Neural cell (in vitro differentiated cells): ENCODE data around the gene DNAH3.

ENCODE experiments used
- CTCF ChIP-seq: fragments of 450-650 bp; IDR thresholded peaks from 2 replicates; pipeline ENCODE4 v1.5.1; 2014; ENCODE audit warnings: antibody characterized with exemption, mild to moderate bottlenecking, moderate library complexity; ENCODE audit not compliant: poor library complexity, severe bottlenecking
- EP300 ChIP-seq: fragments of 450-650 bp; conservative IDR thresholded peaks from 2 replicates; pipeline ENCODE4 v1.6.1; 2014; ENCODE audit warnings: antibody characterized with exemption, mild to moderate bottlenecking, moderate library complexity; ENCODE audit not compliant: poor library complexity, severe bottlenecking
- EZH2 ChIP-seq: fragments of 200-600, 300-800 bp; shearing (Covaris generic), sonication (generic); IDR thresholded peaks from 2 replicates; pipeline ENCODE4 v1.6.1; 2014; ENCODE audit warnings: antibody characterized with exemption, low read length, borderline replicate concordance, mild to moderate bottlenecking; ENCODE audit not compliant: insufficient read depth, poor library complexity, severe bottlenecking
- MXI1 ChIP-seq: fragments of 450-650 bp; conservative IDR thresholded peaks from 2 replicates; pipeline ENCODE4 v1.6.1; 2014; ENCODE audit warnings: antibody characterized with exemption, mild to moderate bottlenecking; ENCODE audit not compliant: poor library complexity, severe bottlenecking
- POLR2AphosphoS5 ChIP-seq: IDR thresholded peaks from 2 replicates; pipeline ENCODE4 v1.6.1; 2012
- RAD21 ChIP-seq: fragments of 450-650 bp; conservative IDR thresholded peaks from 2 replicates; pipeline ENCODE4 v1.6.1; 2014; ENCODE audit warnings: antibody characterized with exemption, mild to moderate bottlenecking, moderate library complexity
- REST ChIP-seq: IDR thresholded peaks from 2 replicates; pipeline ENCODE4 v1.6.1; 2012; ENCODE audit warnings: borderline replicate concordance
- SMC3 ChIP-seq: fragments of 450-650 bp; conservative IDR thresholded peaks from 2 replicates; pipeline ENCODE4 v1.6.1; 2014; ENCODE audit warnings: antibody characterized with exemption, mild to moderate bottlenecking, moderate library complexity; ENCODE audit not compliant: poor library complexity
- TAF1 ChIP-seq: IDR thresholded peaks from 2 replicates; pipeline ENCODE4 v1.6.1; 2012; ENCODE audit warnings: low read depth

GRCh38 chr16:20954574-20954973 is 196.1 kb downstream of the DNAH3 start:
- no peak for TF ChIP-seq CTCF
- no peak for TF ChIP-seq EZH2
- TF ChIP-seq SMC3, result no peak
- TF ChIP-seq TAF1, result no peak
- TF ChIP-seq POLR2AphosphoS5, result no peak
- TF ChIP-seq MXI1, result no peak
- no peak for TF ChIP-seq RAD21
- TF ChIP-seq EP300, result no peak
- no peak for TF ChIP-seq REST
